ENCODE results near the gene FBXO45.

- TF ChIP-seq CTCF (IDR thresholded peaks at IDR 0.05) (no peak), POLR2AphosphoS5 (IDR thresholded peaks at IDR 0.05) (no peak), POLR2A (IDR thresholded peaks at IDR 0.05) (no peak), EP300 (IDR thresholded peaks at IDR 0.05) (no peak)
Observed at GRCh38 chr3:196631682-196632045, 63.2 kb downstream of the FBXO45 start.

Data from suprapubic skin (tissue), 4 donors.